Neural cell (in vitro differentiated cells): Measurements from ENCODE around the gene SLC25A23. TPM values are rescaled to one million over a fixed set of nuclear protein-coding genes. Genes with fewer than 3 reads are reported as not detected.

ENCODE experiments used
- H2AFZ ChIP-seq: fragments of 200-600, 300-800 bp; sonication (generic), shearing (Covaris generic); 2 replicates; pipeline ENCODE4 v1.6.0; 2014; ENCODE audit warnings: low read depth, mild to moderate bottlenecking, antibody characterized with exemption, low read length, moderate library complexity
- H3F3A ChIP-seq: fragments of 200-600 bp; shearing (Covaris generic); 2 replicates; pipeline ENCODE4 v1.6.1; 2016; ENCODE audit warnings: mild to moderate bottlenecking, moderate library complexity, mixed read lengths, antibody characterized with exemption, low read length; ENCODE audit not compliant: insufficient read depth, poor library complexity, severe bottlenecking
- H3K27ac ChIP-seq: fragments of 200-600, 300-800 bp; sonication (generic), shearing (Covaris generic); 2 replicates; pipeline ENCODE4 v1.5.1; 2014; ENCODE audit warnings: mild to moderate bottlenecking, low read length, moderate library complexity
- H3K27me3 ChIP-seq: fragments of 300-800, 200-600 bp; sonication (generic), shearing (Covaris generic); 2 replicates; pipeline ENCODE4 v1.6.0; 2014; ENCODE audit warnings: mild to moderate bottlenecking, low read depth, low read length, moderate library complexity; ENCODE audit not compliant: insufficient read depth
- H3K36me3 ChIP-seq: fragments of 300-800, 200-600 bp; sonication (generic), shearing (Covaris generic); 2 replicates; pipeline ENCODE4 v1.5.1; 2014; ENCODE audit warnings: mild to moderate bottlenecking, antibody characterized with exemption, low read length, moderate library complexity; ENCODE audit not compliant: insufficient read depth
- H3K4me2 ChIP-seq: fragments of 300-800, 200-600 bp; sonication (generic), shearing (Covaris generic); 2 replicates; pipeline ENCODE4 v1.6.0; 2014; ENCODE audit warnings: mild to moderate bottlenecking, low read length
- H3K4me3 ChIP-seq: fragments of 300-800, 200-600 bp; sonication (generic), shearing (Covaris generic); 2 replicates; pipeline ENCODE4 v1.5.1; 2014; ENCODE audit warnings: mild to moderate bottlenecking, low read length, moderate library complexity
- H3K79me2 ChIP-seq: fragments of 200-600 bp; shearing (Covaris generic); replicated peaks from 2 replicates; pipeline ENCODE4 v1.6.0; 2014; ENCODE audit warnings: mild to moderate bottlenecking, low read length, moderate library complexity; ENCODE audit not compliant: insufficient read depth
- H3K9ac ChIP-seq: fragments of 300-800, 200-600 bp; sonication (generic), shearing (Covaris generic); 2 replicates; pipeline ENCODE4 v1.6.1; 2016; ENCODE audit warnings: mild to moderate bottlenecking, low read length, mixed read lengths
- H3K9me2 ChIP-seq: fragments of 200-600 bp; shearing (Covaris generic); 2 replicates; pipeline ENCODE4 v1.6.1; 2016; ENCODE audit warnings: mild to moderate bottlenecking, low read length, mixed read lengths; ENCODE audit not compliant: insufficient read depth
- H3K9me3 ChIP-seq: fragments of 200-600, 300-800 bp; sonication (generic), shearing (Covaris generic); 2 replicates; pipeline ENCODE4 v1.6.1; 2016; ENCODE audit warnings: mild to moderate bottlenecking, mixed run types, low read length, moderate library complexity, mixed read lengths
- H4K20me1 ChIP-seq: fragments of 200-600 bp; shearing (Covaris generic); 2 replicates; pipeline ENCODE4 v1.6.1; 2016; ENCODE audit warnings: mild to moderate bottlenecking, mixed run types; ENCODE audit not compliant: insufficient read depth
- EP300 ChIP-seq: fragments of 450-650 bp; conservative IDR thresholded peaks from 2 replicates; pipeline ENCODE4 v1.6.1; 2014; ENCODE audit warnings: antibody characterized with exemption, mild to moderate bottlenecking, moderate library complexity; ENCODE audit not compliant: poor library complexity, severe bottlenecking
- EZH2 ChIP-seq: fragments of 200-600, 300-800 bp; shearing (Covaris generic), sonication (generic); IDR thresholded peaks from 2 replicates; pipeline ENCODE4 v1.6.1; 2014; ENCODE audit warnings: antibody characterized with exemption, low read length, borderline replicate concordance, mild to moderate bottlenecking; ENCODE audit not compliant: insufficient read depth, poor library complexity, severe bottlenecking
- MXI1 ChIP-seq: fragments of 450-650 bp; conservative IDR thresholded peaks from 2 replicates; pipeline ENCODE4 v1.6.1; 2014; ENCODE audit warnings: antibody characterized with exemption, mild to moderate bottlenecking; ENCODE audit not compliant: poor library complexity, severe bottlenecking
- POLR2AphosphoS5 ChIP-seq: IDR thresholded peaks from 2 replicates; pipeline ENCODE4 v1.6.1; 2012
- RAD21 ChIP-seq: fragments of 450-650 bp; conservative IDR thresholded peaks from 2 replicates; pipeline ENCODE4 v1.6.1; 2014; ENCODE audit warnings: antibody characterized with exemption, mild to moderate bottlenecking, moderate library complexity
- TAF1 ChIP-seq: IDR thresholded peaks from 2 replicates; pipeline ENCODE4 v1.6.1; 2012; ENCODE audit warnings: low read depth
- polyA plus RNA-seq: library from polyadenylated mRNA; depleted of rRNA; stranded (reverse); fragments of >200 nt; gene quantifications from 2 replicates; pipeline ENCODE4 v1.2.3, GENCODE V29; 2014
- TF ChIP-seq, protein P1 (sequence below): IDR thresholded peaks from 2 replicates; pipeline ENCODE4 v1.6.1; 2012; ENCODE audit warnings: borderline replicate concordance
- TF ChIP-seq, protein P2 (sequence below): fragments of 450-650 bp; IDR thresholded peaks from 2 replicates; pipeline ENCODE4 v1.5.1; 2014; ENCODE audit warnings: antibody characterized with exemption, mild to moderate bottlenecking, moderate library complexity; ENCODE audit not compliant: poor library complexity, severe bottlenecking

The SLC25A23 gene
- polyA plus RNA-seq, 1 donor from 2014 or later: 36.3 TPM

DNA sequence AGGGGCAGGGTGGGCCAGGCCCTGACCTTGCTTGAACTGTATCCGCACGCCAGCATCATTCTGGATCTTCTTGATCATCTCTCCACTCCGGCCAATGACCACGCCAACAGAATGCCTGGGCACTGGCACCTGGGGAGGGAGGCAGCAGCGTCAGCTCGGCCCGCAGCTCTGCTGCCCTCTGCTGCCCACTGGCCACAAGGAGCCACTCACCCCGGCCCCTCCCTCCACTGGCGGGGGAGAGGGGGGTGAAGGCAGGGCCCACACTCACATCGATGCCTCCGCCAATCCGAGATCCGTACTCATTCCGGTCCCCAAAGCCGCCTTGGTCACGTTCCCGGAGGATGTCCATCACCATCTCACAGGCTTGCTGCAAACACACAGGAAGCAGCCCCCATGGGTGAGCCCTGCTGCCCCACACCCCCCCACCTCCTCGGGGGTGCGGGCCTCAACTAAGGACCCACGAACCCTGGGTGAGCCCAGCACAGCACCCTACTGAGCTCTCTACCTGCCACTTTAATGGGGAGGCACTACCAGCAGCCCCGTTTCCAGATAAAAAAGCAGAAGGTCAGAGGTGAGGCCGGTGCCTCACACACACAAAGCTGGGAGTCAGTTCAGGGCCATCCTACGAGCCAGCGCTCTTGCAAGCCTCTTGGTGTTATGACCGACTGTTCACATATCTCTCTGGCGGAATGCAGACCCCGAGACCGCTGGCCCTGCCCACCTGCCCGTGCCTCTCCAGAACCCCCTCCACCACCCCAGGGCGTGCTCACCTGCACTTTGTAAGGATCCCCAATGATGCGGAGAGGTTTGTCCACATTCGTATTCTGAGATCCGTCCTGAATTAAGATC, 41.7 kb downstream of the SLC25A23 start:
- Histone ChIP-seq H3K79me2 (peaks cover 27% of the 10 kb centered on the region), H3K4me3 (no peak overlapping the region)

GRCh38 chr19:6416658-6417405, 42.8 kb downstream of the SLC25A23 start:
- H4K20me1 ChIP-seq: peaks cover 16% of the 10 kb centered on the region
- no peak overlapping the region for H3K27ac ChIP-seq
- no peak overlapping the region for H3K4me2 ChIP-seq
- H3K9ac ChIP-seq: no peak overlapping the region
- no peaks in the 10 kb centered on the region for H3K9me3 ChIP-seq
- no peak overlapping the region for H2AFZ ChIP-seq
- no peaks in the 10 kb centered on the region for H3K9me2 ChIP-seq
- H3F3A ChIP-seq: no peaks in the 10 kb centered on the region
- TF ChIP-seq MXI1: no peak
- TF ChIP-seq, protein P1, sequence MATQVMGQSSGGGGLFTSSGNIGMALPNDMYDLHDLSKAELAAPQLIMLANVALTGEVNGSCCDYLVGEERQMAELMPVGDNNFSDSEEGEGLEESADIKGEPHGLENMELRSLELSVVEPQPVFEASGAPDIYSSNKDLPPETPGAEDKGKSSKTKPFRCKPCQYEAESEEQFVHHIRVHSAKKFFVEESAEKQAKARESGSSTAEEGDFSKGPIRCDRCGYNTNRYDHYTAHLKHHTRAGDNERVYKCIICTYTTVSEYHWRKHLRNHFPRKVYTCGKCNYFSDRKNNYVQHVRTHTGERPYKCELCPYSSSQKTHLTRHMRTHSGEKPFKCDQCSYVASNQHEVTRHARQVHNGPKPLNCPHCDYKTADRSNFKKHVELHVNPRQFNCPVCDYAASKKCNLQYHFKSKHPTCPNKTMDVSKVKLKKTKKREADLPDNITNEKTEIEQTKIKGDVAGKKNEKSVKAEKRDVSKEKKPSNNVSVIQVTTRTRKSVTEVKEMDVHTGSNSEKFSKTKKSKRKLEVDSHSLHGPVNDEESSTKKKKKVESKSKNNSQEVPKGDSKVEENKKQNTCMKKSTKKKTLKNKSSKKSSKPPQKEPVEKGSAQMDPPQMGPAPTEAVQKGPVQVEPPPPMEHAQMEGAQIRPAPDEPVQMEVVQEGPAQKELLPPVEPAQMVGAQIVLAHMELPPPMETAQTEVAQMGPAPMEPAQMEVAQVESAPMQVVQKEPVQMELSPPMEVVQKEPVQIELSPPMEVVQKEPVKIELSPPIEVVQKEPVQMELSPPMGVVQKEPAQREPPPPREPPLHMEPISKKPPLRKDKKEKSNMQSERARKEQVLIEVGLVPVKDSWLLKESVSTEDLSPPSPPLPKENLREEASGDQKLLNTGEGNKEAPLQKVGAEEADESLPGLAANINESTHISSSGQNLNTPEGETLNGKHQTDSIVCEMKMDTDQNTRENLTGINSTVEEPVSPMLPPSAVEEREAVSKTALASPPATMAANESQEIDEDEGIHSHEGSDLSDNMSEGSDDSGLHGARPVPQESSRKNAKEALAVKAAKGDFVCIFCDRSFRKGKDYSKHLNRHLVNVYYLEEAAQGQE: no peak
- TF ChIP-seq TAF1: no peak
- TF ChIP-seq POLR2AphosphoS5: no peak
- no peak for TF ChIP-seq RAD21
- TF ChIP-seq EP300: no peak
- TF ChIP-seq, protein P2, sequence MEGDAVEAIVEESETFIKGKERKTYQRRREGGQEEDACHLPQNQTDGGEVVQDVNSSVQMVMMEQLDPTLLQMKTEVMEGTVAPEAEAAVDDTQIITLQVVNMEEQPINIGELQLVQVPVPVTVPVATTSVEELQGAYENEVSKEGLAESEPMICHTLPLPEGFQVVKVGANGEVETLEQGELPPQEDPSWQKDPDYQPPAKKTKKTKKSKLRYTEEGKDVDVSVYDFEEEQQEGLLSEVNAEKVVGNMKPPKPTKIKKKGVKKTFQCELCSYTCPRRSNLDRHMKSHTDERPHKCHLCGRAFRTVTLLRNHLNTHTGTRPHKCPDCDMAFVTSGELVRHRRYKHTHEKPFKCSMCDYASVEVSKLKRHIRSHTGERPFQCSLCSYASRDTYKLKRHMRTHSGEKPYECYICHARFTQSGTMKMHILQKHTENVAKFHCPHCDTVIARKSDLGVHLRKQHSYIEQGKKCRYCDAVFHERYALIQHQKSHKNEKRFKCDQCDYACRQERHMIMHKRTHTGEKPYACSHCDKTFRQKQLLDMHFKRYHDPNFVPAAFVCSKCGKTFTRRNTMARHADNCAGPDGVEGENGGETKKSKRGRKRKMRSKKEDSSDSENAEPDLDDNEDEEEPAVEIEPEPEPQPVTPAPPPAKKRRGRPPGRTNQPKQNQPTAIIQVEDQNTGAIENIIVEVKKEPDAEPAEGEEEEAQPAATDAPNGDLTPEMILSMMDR: no peak
- no peaks in the 10 kb centered on the region for H3K27me3 ChIP-seq
- H3K79me2 ChIP-seq: peaks cover 16% of the 10 kb centered on the region
- H3K36me3 ChIP-seq: no peaks in the 10 kb centered on the region
- H3K4me3 ChIP-seq: no peak overlapping the region

More for the DNA sequence above, 41.7 kb downstream of the SLC25A23 start:
- Histone ChIP-seq H3F3A (no peaks in the 10 kb centered on the region), H3K27ac (no peak overlapping the region), H3K9ac (no peak overlapping the region), H3K36me3 (no peaks in the 10 kb centered on the region), H3K27me3 (no peaks in the 10 kb centered on the region), H3K4me2 (no peak overlapping the region), H3K9me2 (no peaks in the 10 kb centered on the region), H3K9me3 (no peaks in the 10 kb centered on the region), H4K20me1 (peaks cover 22% of the 10 kb centered on the region), H2AFZ (no peak overlapping the region)
- TF ChIP-seq EP300: no peak
- TF ChIP-seq, protein P1: no peak
- TF ChIP-seq, protein P2: no peak
- TF ChIP-seq RAD21: no peak
- no peak for TF ChIP-seq POLR2AphosphoS5
- no peak for TF ChIP-seq EZH2
- TF ChIP-seq TAF1: no peak
- TF ChIP-seq MXI1: no peak
